HG02798 (cell line): ENCODE measurements around the gene HDAC9.

Experiments
- ATAC-seq: cut with Tn5 transposase; IDR thresholded peaks from one replicate; pipeline ENCODE4 v1.9.1; 2021; ENCODE audit warnings: mild to moderate bottlenecking; ENCODE audit not compliant: unreplicated experiment, poor library complexity

HDAC9 gene

GRCh38 chr7:18808026-18808425 is 312.5 kb downstream of the HDAC9 start:
- ATAC-seq, result no peak

- ATAC-seq, result no peak
These were observed 319.9 kb downstream of the HDAC9 start for GRCh38 chr7:18815261-18815960.

- ATAC-seq, result no peak
These were observed 325.4 kb downstream of the HDAC9 start for GRCh38 chr7:18820981-18821380.

GRCh38 chr7:18821554-18821953 is 326.0 kb downstream of the HDAC9 start:
- no peak for ATAC-seq

GRCh38 chr7:18824157-18824556 is 328.6 kb downstream of the HDAC9 start:
- ATAC-seq, result no peak

- ATAC-seq, result no peak
These were observed 332.9 kb downstream of the HDAC9 start for GRCh38 chr7:18828260-18828993.

GRCh38 chr7:18828994-18829857 is 333.7 kb downstream of the HDAC9 start:
- ATAC-seq, result no peak

- ATAC-seq, result no peak
These were observed 334.3 kb downstream of the HDAC9 start for GRCh38 chr7:18829858-18830285.

GRCh38 chr7:18831419-18831818 is 335.9 kb downstream of the HDAC9 start:
- no peak for ATAC-seq

- ATAC-seq, result no peak
These were observed 336.4 kb downstream of the HDAC9 start for GRCh38 chr7:18831943-18832342.

- no peak for ATAC-seq
These were observed 339.0 kb downstream of the HDAC9 start for GRCh38 chr7:18834577-18834976.

- no peak for ATAC-seq
These were observed 339.6 kb downstream of the HDAC9 start for GRCh38 chr7:18835001-18835690.

- ATAC-seq, result no peak
These were observed 348.4 kb downstream of the HDAC9 start for GRCh38 chr7:18843979-18844378.

GRCh38 chr7:18844735-18845134 is 349.2 kb downstream of the HDAC9 start:
- ATAC-seq, result no peak

- ATAC-seq, result no peak
These were observed 350.2 kb downstream of the HDAC9 start for GRCh38 chr7:18845700-18846099.

- ATAC-seq, result no peak
These were observed 351.2 kb downstream of the HDAC9 start for GRCh38 chr7:18846765-18847215.

- no peak for ATAC-seq
These were observed 353.6 kb downstream of the HDAC9 start for GRCh38 chr7:18849130-18849529.

- ATAC-seq, result no peak
These were observed 360.2 kb downstream of the HDAC9 start for GRCh38 chr7:18855796-18856195.

- ATAC-seq, result no peak
These were observed 362.7 kb downstream of the HDAC9 start for GRCh38 chr7:18858232-18858631.

GRCh38 chr7:18859318-18859717 is 363.8 kb downstream of the HDAC9 start:
- no peak for ATAC-seq
